IMR-90 (cell line): Measurements from ENCODE around the gene ZFR2. TPM values are rescaled to one million over a fixed set of nuclear protein-coding genes. Genes with fewer than 3 reads are reported as not detected.

ENCODE experiments used
- ATAC-seq: fragments of 200-7000 bp; cut with Tn5 transposase; 2 replicates; pipeline ENCODE4 v1.9.1; 2020; ENCODE audit warnings: low read depth, mild to moderate bottlenecking, moderate library complexity
- BruUV-seq: library from RNA; stranded (reverse); fragments of 400-500 nt; replicated peaks from 2 replicates; lab custom pipeline; 2021; lab: Mats Ljungman, UMichigan
- CTCF ChIA-PET: fragments of 300-600 bp; formaldehyde crosslinking; extraction: SDS; loops from one replicate; lab custom pipeline; 2021; ENCODE audit warnings: antibody characterized with exemption; lab: Yijun Ruan, JAX
- POLR2A ChIA-PET: fragments of 300-600 bp; sonication (Branson Sonifier 250); formaldehyde crosslinking; loops from one replicate; lab custom pipeline; 2022; ENCODE audit warnings: antibody characterized with exemption; ENCODE audit not compliant: unreplicated experiment; lab: Charles Lee
- DNase-seq: peaks from one replicate; pipeline ENCODE4 v3.0.0; 2013
- H2AFZ ChIP-seq: replicated peaks from 2 replicates; pipeline ENCODE3; 2013; ENCODE audit warnings: low read length, mild to moderate bottlenecking; ENCODE audit not compliant: poor library complexity
- H2AK5ac ChIP-seq: 2 replicates; pipeline ENCODE4 v1.6.1; 2013; ENCODE audit warnings: low read depth, low read length, inconsistent platforms
- H2AK9ac ChIP-seq: replicated peaks from 2 replicates; pipeline ENCODE3; 2013; ENCODE audit warnings: mild to moderate bottlenecking, low read depth, low read length, moderate library complexity; ENCODE audit not compliant: poor library complexity
- H2BK120ac ChIP-seq: 2 replicates; pipeline ENCODE4 v1.6.1; 2013; ENCODE audit warnings: low read depth, low read length, inconsistent platforms
- H2BK15ac ChIP-seq: 3 replicates; pipeline ENCODE4 v1.6.1; 2013; ENCODE audit warnings: low read depth, low read length, inconsistent platforms
- H2BK20ac ChIP-seq: 2 replicates; pipeline ENCODE4 v1.6.1; 2013; ENCODE audit warnings: low read depth, mild to moderate bottlenecking, inconsistent platforms, low read length, moderate library complexity
- H2BK5ac ChIP-seq: 2 replicates; pipeline ENCODE4 v1.6.1; 2013; ENCODE audit warnings: mild to moderate bottlenecking, low read depth, low read length, inconsistent platforms; ENCODE audit not compliant: poor library complexity, severe bottlenecking
- H3K14ac ChIP-seq: replicated peaks from 2 replicates; pipeline ENCODE4 v1.6.1; 2013; ENCODE audit warnings: low read depth, low read length, inconsistent platforms
- H3K18ac ChIP-seq: 2 replicates; pipeline ENCODE4 v1.6.1; 2013; ENCODE audit warnings: low read depth, low read length, control low read depth
- H3K23ac ChIP-seq: 2 replicates; pipeline ENCODE4 v1.6.1; 2013; ENCODE audit warnings: low read depth, low read length, inconsistent platforms
- H3K27ac ChIP-seq: 2 replicates; pipeline ENCODE4 v1.5.1; 2013; ENCODE audit warnings: mild to moderate bottlenecking, control low read depth, low read length; ENCODE audit not compliant: insufficient read depth
- H3K27me3 ChIP-seq: 2 replicates; pipeline ENCODE4 v1.6.1; 2013; ENCODE audit warnings: low read length; ENCODE audit not compliant: control insufficient read depth, insufficient read depth
- H3K36me3 ChIP-seq: 2 replicates; pipeline ENCODE4 v1.6.1; 2013; ENCODE audit warnings: low read length, mixed read lengths; ENCODE audit not compliant: control insufficient read depth, insufficient read depth
- H3K4ac ChIP-seq: 2 replicates; pipeline ENCODE4 v1.6.1; 2013; ENCODE audit warnings: low read depth, low read length, inconsistent platforms
- H3K4me1 ChIP-seq: 2 replicates; pipeline ENCODE4 v1.6.1; 2013; ENCODE audit warnings: low read length, mixed read lengths; ENCODE audit not compliant: control insufficient read depth, insufficient read depth
- H3K4me2 ChIP-seq: 2 replicates; pipeline ENCODE4 v1.6.1; 2013; ENCODE audit warnings: low read depth, mild to moderate bottlenecking, control low read depth, low read length, moderate library complexity
- H3K4me3 ChIP-seq: 2 replicates; pipeline ENCODE4 v1.5.1; 2013; ENCODE audit warnings: low read depth, mild to moderate bottlenecking, control low read depth, low read length, moderate library complexity; ENCODE audit not compliant: insufficient read depth
- H3K56ac ChIP-seq: 2 replicates; pipeline ENCODE4 v1.6.1; 2013; ENCODE audit warnings: low read length, inconsistent platforms; ENCODE audit not compliant: insufficient read depth; ENCODE audit errors: extremely low read depth
- H3K79me1 ChIP-seq, 2 experiments: 2 replicates each; pipeline ENCODE4 v1.6.1; 2013; ENCODE audit warnings: low read length in 2 of 2, inconsistent platforms in 1 of 2, low read depth in 1 of 2
- H3K9ac ChIP-seq: 2 replicates; pipeline ENCODE4 v1.6.1; 2013; ENCODE audit warnings: low read depth, low read length, control low read depth
- H3K9me1 ChIP-seq: 2 replicates; pipeline ENCODE4 v1.6.1; 2013; ENCODE audit warnings: low read length, inconsistent platforms; ENCODE audit not compliant: insufficient read depth
- H3K9me3 ChIP-seq: 2 replicates; pipeline ENCODE4 v1.6.1; 2013; ENCODE audit warnings: low read length; ENCODE audit not compliant: control insufficient read depth, insufficient read depth
- H4K20me1 ChIP-seq: 2 replicates; pipeline ENCODE4 v1.6.1; 2013; ENCODE audit warnings: low read length, inconsistent platforms; ENCODE audit not compliant: insufficient read depth
- H4K5ac ChIP-seq: 2 replicates; pipeline ENCODE4 v1.6.1; 2013; ENCODE audit warnings: mild to moderate bottlenecking, low read depth, low read length, control low read depth
- H4K8ac ChIP-seq, 2 experiments: 2 replicates each; pipeline ENCODE4 v1.6.1; 2013; ENCODE audit warnings: low read depth in 2 of 2, low read length in 2 of 2, control low read depth in 1 of 2, inconsistent platforms in 1 of 2
- H4K91ac ChIP-seq: 2 replicates; pipeline ENCODE4 v1.6.1; 2013; ENCODE audit warnings: low read depth, low read length, inconsistent platforms; ENCODE audit not compliant: insufficient read depth
- BHLHE40 ChIP-seq: fragments of 150-350 bp; IDR thresholded peaks from 2 replicates; pipeline ENCODE4 v1.6.1; 2016; ENCODE audit warnings: mild to moderate bottlenecking, low read depth, low read length
- CEBPB ChIP-seq: IDR thresholded peaks from 2 replicates; pipeline ENCODE4 v1.6.1; 2012; ENCODE audit warnings: low read depth, low read length, improper control_type of control experiment
- CTCF ChIP-seq: conservative IDR thresholded peaks from 2 replicates; pipeline ENCODE4 v1.5.1; 2012; ENCODE audit warnings: mild to moderate bottlenecking, low read depth, low read length, improper control_type of control experiment
- ELK1 ChIP-seq: fragments of 150-350 bp; IDR thresholded peaks from 2 replicates; pipeline ENCODE4 v1.6.1; 2016; ENCODE audit warnings: low read depth, mild to moderate bottlenecking, low read length, moderate library complexity, borderline replicate concordance
- FOS ChIP-seq: fragments of 150-350 bp; IDR thresholded peaks from 2 replicates; pipeline ENCODE4 v1.6.1; 2016; ENCODE audit warnings: low read depth, low read length
- MAFK ChIP-seq: IDR thresholded peaks from 2 replicates; pipeline ENCODE4 v1.6.1; 2012; ENCODE audit warnings: low read depth, low read length, improper control_type of control experiment
- MXI1 ChIP-seq: IDR thresholded peaks from 2 replicates; pipeline ENCODE4 v1.6.1; 2012; ENCODE audit warnings: low read depth, mild to moderate bottlenecking, low read length, moderate library complexity, borderline replicate concordance
- NFE2L2 ChIP-seq: fragments of 150-350 bp; IDR thresholded peaks from 2 replicates; pipeline ENCODE4 v1.6.1; 2016; ENCODE audit warnings: low read depth, mild to moderate bottlenecking, low read length
- RCOR1 ChIP-seq: IDR thresholded peaks from 2 replicates; pipeline ENCODE4 v1.6.1; 2012; ENCODE audit warnings: mild to moderate bottlenecking, low read length, improper control_type of control experiment; ENCODE audit not compliant: insufficient replicate concordance
- RFX5 ChIP-seq: IDR thresholded peaks from 2 replicates; pipeline ENCODE4 v1.8.0; 2012; ENCODE audit warnings: low read depth, mild to moderate bottlenecking, low read length, moderate library complexity
- SMC3 ChIP-seq: fragments of 150-350 bp; IDR thresholded peaks from 2 replicates; pipeline ENCODE4 v1.6.1; 2016; ENCODE audit warnings: low read depth, mild to moderate bottlenecking, antibody characterized with exemption, low read length, moderate library complexity
- USF2 ChIP-seq: fragments of 150-350 bp; IDR thresholded peaks from 2 replicates; pipeline ENCODE4 v1.6.1; 2017; ENCODE audit warnings: mild to moderate bottlenecking, antibody characterized with exemption, low read length, low read depth
- WGBS, 2 experiments: methylation state at CpG; one replicate each; pipeline versions ENCODE4 v1.1.5 to v1.1.7; 2013; ENCODE audit warnings: missing lambda C conversion rate in 2 of 2; ENCODE audit not compliant: insufficient read length in 1 of 2; ENCODE audit errors: extremely low coverage in 2 of 2; 5-methylcytosine and 5-hydroxymethylcytosine counted together
- dilution Hi-C: fragments of 300-500 bp; cut with HindIII; formaldehyde crosslinking; loops from one replicate; pipeline ENCODE4 v1.14.3; 2018; ENCODE audit warnings: low sequenced_read_pairs; ENCODE audit not compliant: unreplicated experiment
- in situ Hi-C: fragments of 300-500 bp; cut with MboI; formaldehyde crosslinking; loops from 3 replicates; pipeline ENCODE4 v1.14.3; 2019; ENCODE audit warnings: low sequenced_read_pairs, inconsistent platforms, mixed read lengths
- intact Hi-C: fragments of 100-400 bp; cut with micrococcal nuclease; formaldehyde crosslinking; loops from 2 replicates; pipeline ENCODE4 v1.10.0; 2022
- polyA plus RNA-seq, 3 experiments: library from polyadenylated mRNA; depleted of rRNA; stranded (reverse); fragments of >200 nt; gene quantifications; 2 replicates each; pipeline ENCODE4 v1.2.3, GENCODE V29; 2012; ENCODE audit warnings: low replicate concordance in 1 of 3
- total RNA-seq: library from RNA; depleted of rRNA; stranded (reverse); fragments of >200 nt; gene quantifications from 2 replicates; pipeline ENCODE4 v1.2.3, GENCODE V29; 2012

ZFR2 gene
- total and polyA plus RNA-seq, 2 of the 4 experiments (the other 2 are of a cell fraction): 0.19 TPM; not detected in 1

GRCh38 chr19:3775374-3775711, 93.5 kb downstream of the ZFR2 start:
- Histone ChIP-seq H3K18ac (no peak overlapping the region), H4K8ac (no peak overlapping the region), H3K4ac (no peak overlapping the region), H3K4me3 (no peak overlapping the region), H3K56ac (no peak overlapping the region), H3K9ac (no peak overlapping the region), H3K4me2 (no peak overlapping the region), H3K23ac (no peak overlapping the region), H4K20me1 (no peaks in the 10 kb centered on the region), H2BK120ac (no peak overlapping the region), H2AK5ac (no peak overlapping the region), H3K4me1 (no peaks in the 10 kb centered on the region), H2BK15ac (no peak overlapping the region), H2AFZ (no peak overlapping the region), H2BK20ac (no peak overlapping the region), H4K5ac (no peak overlapping the region), H3K27ac (no peak overlapping the region), H3K27me3 (peaks cover 5% of the 10 kb centered on the region; the same call in 1 of the 2 replicates), H4K91ac (no peak overlapping the region), H3K79me1 (no peaks in the 10 kb centered on the region), H2BK5ac (no peak overlapping the region), H2AK9ac (no peak overlapping the region), H3K14ac (no peak overlapping the region), H3K9me1 (no peaks in the 10 kb centered on the region), H3K9me3 (no peaks in the 10 kb centered on the region), H3K36me3 (no peaks in the 10 kb centered on the region)
- ChIA-PET CTCF (interaction anchor here (0.5 kb wide), 1 partner anchor 90 kb away, joined by 3 read pairs; no protein-coding TSS in a partner anchor), POLR2A (interaction anchor here (0.6 kb wide), 1 partner anchor 210 kb away, joined by 4 read pairs; the partner anchor contains the start of gene EEF2)
- DNase-seq: no peak
- intact Hi-C loops: no loop called here
- no peak for ATAC-seq
- dilution Hi-C loops: no loop called here
- BruUV-seq: no TSS peak
- TF ChIP-seq ELK1: no peak
- TF ChIP-seq BHLHE40: no peak
- no peak for TF ChIP-seq FOS
- TF ChIP-seq MAFK: no peak
- TF ChIP-seq RCOR1: no peak
- TF ChIP-seq CEBPB: no peak
- TF ChIP-seq USF2: no peak
- no peak for TF ChIP-seq MXI1
- TF ChIP-seq RFX5: no peak
- no peak for TF ChIP-seq CTCF
- TF ChIP-seq NFE2L2: no peak
- no peak for TF ChIP-seq SMC3
- in situ Hi-C loops: no loop called here
- WGBS, 2 experiments: no CpG with 5 or more reads among the region's 2 CpGs
